MCF 10A (cell line): ENCODE results near the gene TAF3. TPM values are rescaled to one million over a fixed set of nuclear protein-coding genes. Genes with fewer than 3 reads are reported as not detected.

Source experiments
- BruUV-seq: library from RNA; stranded (reverse); fragments of 400-500 nt; replicated peaks from 2 replicates; lab custom pipeline; 2021; lab: Mats Ljungman, UMichigan
- CTCF ChIA-PET: fragments of 300-600 bp; sonication (Branson Sonifier 250); formaldehyde crosslinking; extraction: SDS; loops from one replicate; lab custom pipeline; 2021; ENCODE audit warnings: antibody characterized with exemption, inconsistent platforms; lab: Yijun Ruan, JAX
- POLR2A ChIA-PET: fragments of 300-600, 350-650 bp; sonication (Branson Sonifier 250); formaldehyde crosslinking; extraction: SDS; loops from one replicate; lab custom pipeline; 2020; ENCODE audit warnings: antibody characterized with exemption, inconsistent platforms; lab: Yijun Ruan, JAX
- DNase-seq: peaks from one replicate; pipeline ENCODE4 v3.0.0-alpha.2; 2018; ENCODE audit not compliant: unreplicated experiment
- H3K27ac Mint-ChIP-seq: one replicate; pipeline ENCODE4 v1.8.0; 2022; ENCODE audit warnings: mild to moderate bottlenecking, low read depth, mixed read lengths; ENCODE audit not compliant: unreplicated experiment
- H3K27me3 Mint-ChIP-seq: one replicate; pipeline ENCODE4 v1.8.0; 2022; ENCODE audit warnings: mixed read lengths; ENCODE audit not compliant: insufficient read depth, unreplicated experiment
- H3K36me3 Mint-ChIP-seq: one replicate; pipeline ENCODE4 v1.8.0; 2022; ENCODE audit warnings: mild to moderate bottlenecking, moderate library complexity, mixed read lengths; ENCODE audit not compliant: insufficient read depth, unreplicated experiment
- H3K4me1 Mint-ChIP-seq: one replicate; pipeline ENCODE4 v1.8.0; 2022; ENCODE audit warnings: mixed read lengths; ENCODE audit not compliant: insufficient read depth, unreplicated experiment
- H3K4me3 Mint-ChIP-seq: one replicate; pipeline ENCODE4 v1.8.0; 2022; ENCODE audit warnings: mild to moderate bottlenecking, moderate library complexity, mixed read lengths; ENCODE audit not compliant: unreplicated experiment
- H3K9me3 Mint-ChIP-seq: one replicate; pipeline ENCODE4 v1.8.0; 2022; ENCODE audit warnings: mixed read lengths; ENCODE audit not compliant: unreplicated experiment
- intact Hi-C: fragments of 100-400 bp; cut with micrococcal nuclease; formaldehyde crosslinking; loops from 2 replicates; pipeline ENCODE4 v1.14.1; 2022
- total RNA-seq: library from RNA; stranded (reverse); gene quantifications from 2 replicates; pipeline ENCODE4 v1.2.3, GENCODE V29; 2022
- TF ChIP-seq, protein P1 (sequence below): fragments of 200-600 bp; IDR thresholded peaks from one replicate; pipeline ENCODE4 v1.8.0; 2022; ENCODE audit warnings: antibody characterized with exemption, mild to moderate bottlenecking; ENCODE audit not compliant: unreplicated experiment

Gene TAF3
- total RNA-seq, 1 experiment from 2014 or later = 9.9 TPM

- TF ChIP-seq, protein P1, sequence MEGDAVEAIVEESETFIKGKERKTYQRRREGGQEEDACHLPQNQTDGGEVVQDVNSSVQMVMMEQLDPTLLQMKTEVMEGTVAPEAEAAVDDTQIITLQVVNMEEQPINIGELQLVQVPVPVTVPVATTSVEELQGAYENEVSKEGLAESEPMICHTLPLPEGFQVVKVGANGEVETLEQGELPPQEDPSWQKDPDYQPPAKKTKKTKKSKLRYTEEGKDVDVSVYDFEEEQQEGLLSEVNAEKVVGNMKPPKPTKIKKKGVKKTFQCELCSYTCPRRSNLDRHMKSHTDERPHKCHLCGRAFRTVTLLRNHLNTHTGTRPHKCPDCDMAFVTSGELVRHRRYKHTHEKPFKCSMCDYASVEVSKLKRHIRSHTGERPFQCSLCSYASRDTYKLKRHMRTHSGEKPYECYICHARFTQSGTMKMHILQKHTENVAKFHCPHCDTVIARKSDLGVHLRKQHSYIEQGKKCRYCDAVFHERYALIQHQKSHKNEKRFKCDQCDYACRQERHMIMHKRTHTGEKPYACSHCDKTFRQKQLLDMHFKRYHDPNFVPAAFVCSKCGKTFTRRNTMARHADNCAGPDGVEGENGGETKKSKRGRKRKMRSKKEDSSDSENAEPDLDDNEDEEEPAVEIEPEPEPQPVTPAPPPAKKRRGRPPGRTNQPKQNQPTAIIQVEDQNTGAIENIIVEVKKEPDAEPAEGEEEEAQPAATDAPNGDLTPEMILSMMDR = no peak
- Mint-ChIP-seq H3K9me3 (no peaks in the 10 kb centered on the region), H3K4me1 (peaks cover 35% of the 10 kb centered on the region), H3K36me3 (peaks cover 99% of the 10 kb centered on the region), H3K4me3 (peak overlapping the region; percentile 6), H3K27me3 (no peaks in the 10 kb centered on the region), H3K27ac (peak overlapping the region; percentile 81)
- no peak for DNase-seq
- ChIA-PET POLR2A (interaction anchor here (2.0 kb wide), 1 partner anchor 12 kb away, joined by 11 read pairs; the partner anchor contains the start of gene GATA3), CTCF (interaction anchor here (0.6 kb wide), 2 partner anchors 366 to 655 kb away, joined by 3 to 5 read pairs; no protein-coding TSS in a partner anchor)
- intact Hi-C loops = no loop called here
- no TSS peak for BruUV-seq
These were observed 247.8 kb downstream of the TAF3 start for GRCh38 chr10:8066124-8066523.

Other genes starting within 250 kb of the TAF3 start
- gene ITIH5, start 151.5 kb upstream of the TAF3 start, total RNA-seq = not detected in 2 replicates
- gene ITIH2, start 115.2 kb upstream of the TAF3 start, total RNA-seq = not detected in 2 replicates
- 13.0 and 15.8 TPM in 2 replicates for gene KIN, start 30.5 kb upstream of the TAF3 start, total RNA-seq
- 268 and 281 TPM in 2 replicates for gene ATP5F1C, start 30.3 kb upstream of the TAF3 start, total RNA-seq
- 13.1 and 14.6 TPM in 2 replicates for gene GATA3, start 236.2 kb downstream of the TAF3 start, total RNA-seq